ENCODE measurements around the gene ACSF3.

ACSF3 gene

DNA sequence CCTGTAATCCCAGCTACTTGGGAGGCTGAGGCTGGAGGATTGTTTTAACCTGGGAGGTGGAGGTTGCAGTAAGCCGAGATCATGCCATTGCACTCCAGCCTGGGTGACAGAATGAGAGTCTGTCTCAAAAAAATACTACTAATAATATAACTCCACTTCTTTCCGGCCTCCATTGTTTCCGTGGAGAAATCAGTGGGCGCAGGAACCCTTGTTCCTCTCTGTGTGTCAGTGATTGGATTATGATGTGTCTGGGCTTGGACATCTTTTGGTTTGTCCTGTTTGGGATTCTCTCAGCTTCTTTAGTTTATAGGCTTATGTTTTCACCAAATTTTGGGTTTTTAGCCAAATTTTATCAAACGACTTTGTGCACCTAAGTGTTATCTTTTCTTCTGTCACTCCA, 36.8 kb downstream of the ACSF3 start:
- TF ChIP-seq, protein P1, sequence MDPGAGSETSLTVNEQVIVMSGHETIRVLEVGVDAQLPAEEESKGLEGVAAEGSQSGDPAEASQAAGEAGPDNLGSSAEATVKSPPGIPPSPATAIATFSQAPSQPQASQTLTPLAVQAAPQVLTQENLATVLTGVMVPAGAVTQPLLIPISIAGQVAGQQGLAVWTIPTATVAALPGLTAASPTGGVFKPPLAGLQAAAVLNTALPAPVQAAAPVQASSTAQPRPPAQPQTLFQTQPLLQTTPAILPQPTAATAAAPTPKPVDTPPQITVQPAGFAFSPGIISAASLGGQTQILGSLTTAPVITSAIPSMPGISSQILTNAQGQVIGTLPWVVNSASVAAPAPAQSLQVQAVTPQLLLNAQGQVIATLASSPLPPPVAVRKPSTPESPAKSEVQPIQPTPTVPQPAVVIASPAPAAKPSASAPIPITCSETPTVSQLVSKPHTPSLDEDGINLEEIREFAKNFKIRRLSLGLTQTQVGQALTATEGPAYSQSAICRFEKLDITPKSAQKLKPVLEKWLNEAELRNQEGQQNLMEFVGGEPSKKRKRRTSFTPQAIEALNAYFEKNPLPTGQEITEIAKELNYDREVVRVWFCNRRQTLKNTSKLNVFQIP (CRISPR knock-in tag; IDR thresholded peaks at IDR 0.05; ENCODE audit: borderline replicate concordance, low read depth) = no peak
- TF ChIP-seq, protein P2, sequence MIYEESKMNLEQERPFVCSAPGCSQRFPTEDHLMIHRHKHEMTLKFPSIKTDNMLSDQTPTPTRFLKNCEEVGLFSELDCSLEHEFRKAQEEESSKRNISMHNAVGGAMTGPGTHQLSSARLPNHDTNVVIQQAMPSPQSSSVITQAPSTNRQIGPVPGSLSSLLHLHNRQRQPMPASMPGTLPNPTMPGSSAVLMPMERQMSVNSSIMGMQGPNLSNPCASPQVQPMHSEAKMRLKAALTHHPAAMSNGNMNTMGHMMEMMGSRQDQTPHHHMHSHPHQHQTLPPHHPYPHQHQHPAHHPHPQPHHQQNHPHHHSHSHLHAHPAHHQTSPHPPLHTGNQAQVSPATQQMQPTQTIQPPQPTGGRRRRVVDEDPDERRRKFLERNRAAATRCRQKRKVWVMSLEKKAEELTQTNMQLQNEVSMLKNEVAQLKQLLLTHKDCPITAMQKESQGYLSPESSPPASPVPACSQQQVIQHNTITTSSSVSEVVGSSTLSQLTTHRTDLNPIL (CRISPR knock-in tag; IDR thresholded peaks at IDR 0.05; ENCODE audit: low read depth) = no peak
- no peak for TF ChIP-seq TOX (CRISPR knock-in tag; IDR thresholded peaks at IDR 0.05; ENCODE audit: borderline replicate concordance)
- no peak for TF ChIP-seq ZNF70 (CRISPR knock-in tag; IDR thresholded peaks at IDR 0.05)
- no peak for TF ChIP-seq TCF4 (CRISPR knock-in tag; IDR thresholded peaks at IDR 0.05; ENCODE audit: borderline replicate concordance)
- no peak for TF ChIP-seq ZC3H10 (CRISPR knock-in tag; IDR thresholded peaks at IDR 0.05)
- no peak for TF ChIP-seq BACH2 (CRISPR knock-in tag; IDR thresholded peaks at IDR 0.05; ENCODE audit: borderline replicate concordance)
- TF ChIP-seq, protein P3, sequence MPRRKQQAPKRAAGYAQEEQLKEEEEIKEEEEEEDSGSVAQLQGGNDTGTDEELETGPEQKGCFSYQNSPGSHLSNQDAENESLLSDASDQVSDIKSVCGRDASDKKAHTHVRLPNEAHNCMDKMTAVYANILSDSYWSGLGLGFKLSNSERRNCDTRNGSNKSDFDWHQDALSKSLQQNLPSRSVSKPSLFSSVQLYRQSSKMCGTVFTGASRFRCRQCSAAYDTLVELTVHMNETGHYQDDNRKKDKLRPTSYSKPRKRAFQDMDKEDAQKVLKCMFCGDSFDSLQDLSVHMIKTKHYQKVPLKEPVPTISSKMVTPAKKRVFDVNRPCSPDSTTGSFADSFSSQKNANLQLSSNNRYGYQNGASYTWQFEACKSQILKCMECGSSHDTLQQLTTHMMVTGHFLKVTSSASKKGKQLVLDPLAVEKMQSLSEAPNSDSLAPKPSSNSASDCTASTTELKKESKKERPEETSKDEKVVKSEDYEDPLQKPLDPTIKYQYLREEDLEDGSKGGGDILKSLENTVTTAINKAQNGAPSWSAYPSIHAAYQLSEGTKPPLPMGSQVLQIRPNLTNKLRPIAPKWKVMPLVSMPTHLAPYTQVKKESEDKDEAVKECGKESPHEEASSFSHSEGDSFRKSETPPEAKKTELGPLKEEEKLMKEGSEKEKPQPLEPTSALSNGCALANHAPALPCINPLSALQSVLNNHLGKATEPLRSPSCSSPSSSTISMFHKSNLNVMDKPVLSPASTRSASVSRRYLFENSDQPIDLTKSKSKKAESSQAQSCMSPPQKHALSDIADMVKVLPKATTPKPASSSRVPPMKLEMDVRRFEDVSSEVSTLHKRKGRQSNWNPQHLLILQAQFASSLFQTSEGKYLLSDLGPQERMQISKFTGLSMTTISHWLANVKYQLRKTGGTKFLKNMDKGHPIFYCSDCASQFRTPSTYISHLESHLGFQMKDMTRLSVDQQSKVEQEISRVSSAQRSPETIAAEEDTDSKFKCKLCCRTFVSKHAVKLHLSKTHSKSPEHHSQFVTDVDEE (CRISPR knock-in tag; IDR thresholded peaks at IDR 0.05) = no peak
- TF ChIP-seq ESRRG (CRISPR knock-in tag; IDR thresholded peaks at IDR 0.05) = no peak
- TF ChIP-seq ZFP30 (CRISPR knock-in tag; IDR thresholded peaks at IDR 0.05) = no peak
- no peak for TF ChIP-seq ZNF565 (CRISPR knock-in tag; conservative IDR thresholded peaks at IDR 0.05; ENCODE audit: low read depth)
- no peak for TF ChIP-seq GLIS3 (CRISPR knock-in tag; IDR thresholded peaks at IDR 0.05)
- TF ChIP-seq SNAI2 (CRISPR knock-in tag; IDR thresholded peaks at IDR 0.05) = no peak
- no peak for TF ChIP-seq CSDC2 (CRISPR knock-in tag; IDR thresholded peaks at IDR 0.05)
- no peak for TF ChIP-seq RARB (CRISPR knock-in tag; IDR thresholded peaks at IDR 0.05)
- no peak for TF ChIP-seq ISL1 (CRISPR knock-in tag; IDR thresholded peaks at IDR 0.05)
- ATAC-seq = no peak

DNA sequence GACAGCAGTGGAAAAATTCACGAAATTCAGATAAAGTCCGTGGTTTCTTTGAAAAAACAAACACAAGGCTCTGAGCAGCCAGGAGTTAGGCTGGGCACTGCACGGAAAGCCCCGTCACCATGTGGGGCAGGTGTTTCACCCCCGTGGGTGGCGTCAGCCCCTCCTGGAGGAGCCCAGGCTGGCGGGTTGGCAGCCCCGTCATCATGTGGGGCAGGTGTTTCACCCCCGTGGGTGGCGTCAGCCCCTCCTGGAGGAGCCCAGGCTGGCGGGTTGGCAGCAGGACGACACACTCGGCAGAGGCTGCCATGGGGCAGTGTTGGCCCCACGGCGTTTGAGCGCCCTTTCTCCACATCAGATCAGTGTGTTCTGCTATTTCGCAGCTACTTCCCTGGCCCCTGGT, 38.1 kb downstream of the ACSF3 start:
- ATAC-seq = no peak
- TF ChIP-seq, protein P3 (CRISPR knock-in tag; IDR thresholded peaks at IDR 0.05) = no peak
- TF ChIP-seq, protein P2 (CRISPR knock-in tag; IDR thresholded peaks at IDR 0.05; ENCODE audit: low read depth) = no peak
- TF ChIP-seq, protein P1 (CRISPR knock-in tag; IDR thresholded peaks at IDR 0.05; ENCODE audit: borderline replicate concordance, low read depth) = no peak
- no peak for TF ChIP-seq ESRRG (CRISPR knock-in tag; IDR thresholded peaks at IDR 0.05)
- TF ChIP-seq CSDC2 (CRISPR knock-in tag; IDR thresholded peaks at IDR 0.05) = no peak
- no peak for TF ChIP-seq OSR1 (CRISPR knock-in tag; IDR thresholded peaks at IDR 0.05)
- no peak for TF ChIP-seq TCF4 (CRISPR knock-in tag; IDR thresholded peaks at IDR 0.05; ENCODE audit: borderline replicate concordance)
- TF ChIP-seq ZC3H10 (CRISPR knock-in tag; IDR thresholded peaks at IDR 0.05) = no peak
- no peak for TF ChIP-seq ARNTL (CRISPR knock-in tag; IDR thresholded peaks at IDR 0.05; ENCODE audit: borderline replicate concordance, low read depth)
- TF ChIP-seq ZFP3 (CRISPR knock-in tag; IDR thresholded peaks at IDR 0.05) = no peak
- TF ChIP-seq, protein P4, sequence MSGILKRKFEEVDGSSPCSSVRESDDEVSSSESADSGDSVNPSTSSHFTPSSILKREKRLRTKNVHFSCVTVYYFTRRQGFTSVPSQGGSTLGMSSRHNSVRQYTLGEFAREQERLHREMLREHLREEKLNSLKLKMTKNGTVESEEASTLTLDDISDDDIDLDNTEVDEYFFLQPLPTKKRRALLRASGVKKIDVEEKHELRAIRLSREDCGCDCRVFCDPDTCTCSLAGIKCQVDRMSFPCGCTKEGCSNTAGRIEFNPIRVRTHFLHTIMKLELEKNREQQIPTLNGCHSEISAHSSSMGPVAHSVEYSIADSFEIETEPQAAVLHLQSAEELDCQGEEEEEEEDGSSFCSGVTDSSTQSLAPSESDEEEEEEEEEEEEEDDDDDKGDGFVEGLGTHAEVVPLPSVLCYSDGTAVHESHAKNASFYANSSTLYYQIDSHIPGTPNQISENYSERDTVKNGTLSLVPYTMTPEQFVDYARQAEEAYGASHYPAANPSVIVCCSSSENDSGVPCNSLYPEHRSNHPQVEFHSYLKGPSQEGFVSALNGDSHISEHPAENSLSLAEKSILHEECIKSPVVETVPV (CRISPR knock-in tag; IDR thresholded peaks at IDR 0.05) = no peak
- TF ChIP-seq, protein P5, sequence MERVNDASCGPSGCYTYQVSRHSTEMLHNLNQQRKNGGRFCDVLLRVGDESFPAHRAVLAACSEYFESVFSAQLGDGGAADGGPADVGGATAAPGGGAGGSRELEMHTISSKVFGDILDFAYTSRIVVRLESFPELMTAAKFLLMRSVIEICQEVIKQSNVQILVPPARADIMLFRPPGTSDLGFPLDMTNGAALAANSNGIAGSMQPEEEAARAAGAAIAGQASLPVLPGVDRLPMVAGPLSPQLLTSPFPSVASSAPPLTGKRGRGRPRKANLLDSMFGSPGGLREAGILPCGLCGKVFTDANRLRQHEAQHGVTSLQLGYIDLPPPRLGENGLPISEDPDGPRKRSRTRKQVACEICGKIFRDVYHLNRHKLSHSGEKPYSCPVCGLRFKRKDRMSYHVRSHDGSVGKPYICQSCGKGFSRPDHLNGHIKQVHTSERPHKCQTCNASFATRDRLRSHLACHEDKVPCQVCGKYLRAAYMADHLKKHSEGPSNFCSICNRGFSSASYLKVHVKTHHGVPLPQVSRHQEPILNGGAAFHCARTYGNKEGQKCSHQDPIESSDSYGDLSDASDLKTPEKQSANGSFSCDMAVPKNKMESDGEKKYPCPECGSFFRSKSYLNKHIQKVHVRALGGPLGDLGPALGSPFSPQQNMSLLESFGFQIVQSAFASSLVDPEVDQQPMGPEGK (CRISPR knock-in tag; IDR thresholded peaks at IDR 0.05; ENCODE audit: borderline replicate concordance) = no peak
- no peak for TF ChIP-seq ISL1 (CRISPR knock-in tag; IDR thresholded peaks at IDR 0.05)
- TF ChIP-seq BACH2 (CRISPR knock-in tag; IDR thresholded peaks at IDR 0.05; ENCODE audit: borderline replicate concordance) = no peak
- TF ChIP-seq SNAI2 (CRISPR knock-in tag; IDR thresholded peaks at IDR 0.05) = no peak
- no peak for TF ChIP-seq ZNF565 (CRISPR knock-in tag; conservative IDR thresholded peaks at IDR 0.05; ENCODE audit: low read depth)

All from SK-N-SH treated with all-trans-retinoic acid at 6 μM for 48 hours (cell line).